IMR-90 (cell line): ENCODE measurements around the gene IYD. TPM values are rescaled to one million over a fixed set of nuclear protein-coding genes. Genes with fewer than 3 reads are reported as not detected.

Experiments
- ATAC-seq: fragments of 200-7000 bp; cut with Tn5 transposase; 2 replicates; pipeline ENCODE4 v1.9.1; 2020; ENCODE audit warnings: low read depth, mild to moderate bottlenecking, moderate library complexity
- BruUV-seq: library from RNA; stranded (reverse); fragments of 400-500 nt; replicated peaks from 2 replicates; lab custom pipeline; 2021; lab: Mats Ljungman, UMichigan
- CTCF ChIA-PET: fragments of 300-600 bp; formaldehyde crosslinking; extraction: SDS; loops from one replicate; lab custom pipeline; 2021; ENCODE audit warnings: antibody characterized with exemption; lab: Yijun Ruan, JAX
- POLR2A ChIA-PET: fragments of 300-600 bp; sonication (Branson Sonifier 250); formaldehyde crosslinking; loops from one replicate; lab custom pipeline; 2022; ENCODE audit warnings: antibody characterized with exemption; ENCODE audit not compliant: unreplicated experiment; lab: Charles Lee
- DNase-seq: peaks from one replicate; pipeline ENCODE4 v3.0.0; 2013
- H2AFZ ChIP-seq: replicated peaks from 2 replicates; pipeline ENCODE3; 2013; ENCODE audit warnings: low read length, mild to moderate bottlenecking; ENCODE audit not compliant: poor library complexity
- H2AK5ac ChIP-seq: 2 replicates; pipeline ENCODE4 v1.6.1; 2013; ENCODE audit warnings: low read depth, low read length, inconsistent platforms
- H2AK9ac ChIP-seq: replicated peaks from 2 replicates; pipeline ENCODE3; 2013; ENCODE audit warnings: mild to moderate bottlenecking, low read depth, low read length, moderate library complexity; ENCODE audit not compliant: poor library complexity
- H2BK120ac ChIP-seq: 2 replicates; pipeline ENCODE4 v1.6.1; 2013; ENCODE audit warnings: low read depth, low read length, inconsistent platforms
- H2BK15ac ChIP-seq: 3 replicates; pipeline ENCODE4 v1.6.1; 2013; ENCODE audit warnings: low read depth, low read length, inconsistent platforms
- H2BK20ac ChIP-seq: 2 replicates; pipeline ENCODE4 v1.6.1; 2013; ENCODE audit warnings: low read depth, mild to moderate bottlenecking, inconsistent platforms, low read length, moderate library complexity
- H2BK5ac ChIP-seq: 2 replicates; pipeline ENCODE4 v1.6.1; 2013; ENCODE audit warnings: mild to moderate bottlenecking, low read depth, low read length, inconsistent platforms; ENCODE audit not compliant: poor library complexity, severe bottlenecking
- H3K14ac ChIP-seq: replicated peaks from 2 replicates; pipeline ENCODE4 v1.6.1; 2013; ENCODE audit warnings: low read depth, low read length, inconsistent platforms
- H3K18ac ChIP-seq: 2 replicates; pipeline ENCODE4 v1.6.1; 2013; ENCODE audit warnings: low read depth, low read length, control low read depth
- H3K23ac ChIP-seq: 2 replicates; pipeline ENCODE4 v1.6.1; 2013; ENCODE audit warnings: low read depth, low read length, inconsistent platforms
- H3K27ac ChIP-seq: 2 replicates; pipeline ENCODE4 v1.5.1; 2013; ENCODE audit warnings: mild to moderate bottlenecking, control low read depth, low read length; ENCODE audit not compliant: insufficient read depth
- H3K27me3 ChIP-seq: 2 replicates; pipeline ENCODE4 v1.6.1; 2013; ENCODE audit warnings: low read length; ENCODE audit not compliant: control insufficient read depth, insufficient read depth
- H3K36me3 ChIP-seq: 2 replicates; pipeline ENCODE4 v1.6.1; 2013; ENCODE audit warnings: low read length, mixed read lengths; ENCODE audit not compliant: control insufficient read depth, insufficient read depth
- H3K4ac ChIP-seq: 2 replicates; pipeline ENCODE4 v1.6.1; 2013; ENCODE audit warnings: low read depth, low read length, inconsistent platforms
- H3K4me1 ChIP-seq: 2 replicates; pipeline ENCODE4 v1.6.1; 2013; ENCODE audit warnings: low read length, mixed read lengths; ENCODE audit not compliant: control insufficient read depth, insufficient read depth
- H3K4me2 ChIP-seq: 2 replicates; pipeline ENCODE4 v1.6.1; 2013; ENCODE audit warnings: low read depth, mild to moderate bottlenecking, control low read depth, low read length, moderate library complexity
- H3K4me3 ChIP-seq: 2 replicates; pipeline ENCODE4 v1.5.1; 2013; ENCODE audit warnings: low read depth, mild to moderate bottlenecking, control low read depth, low read length, moderate library complexity; ENCODE audit not compliant: insufficient read depth
- H3K56ac ChIP-seq: 2 replicates; pipeline ENCODE4 v1.6.1; 2013; ENCODE audit warnings: low read length, inconsistent platforms; ENCODE audit not compliant: insufficient read depth; ENCODE audit errors: extremely low read depth
- H3K79me1 ChIP-seq, 2 experiments: 2 replicates each; pipeline ENCODE4 v1.6.1; 2013; ENCODE audit warnings: low read length in 2 of 2, inconsistent platforms in 1 of 2, low read depth in 1 of 2
- H3K9ac ChIP-seq: 2 replicates; pipeline ENCODE4 v1.6.1; 2013; ENCODE audit warnings: low read depth, low read length, control low read depth
- H3K9me1 ChIP-seq: 2 replicates; pipeline ENCODE4 v1.6.1; 2013; ENCODE audit warnings: low read length, inconsistent platforms; ENCODE audit not compliant: insufficient read depth
- H3K9me3 ChIP-seq: 2 replicates; pipeline ENCODE4 v1.6.1; 2013; ENCODE audit warnings: low read length; ENCODE audit not compliant: control insufficient read depth, insufficient read depth
- H4K20me1 ChIP-seq: 2 replicates; pipeline ENCODE4 v1.6.1; 2013; ENCODE audit warnings: low read length, inconsistent platforms; ENCODE audit not compliant: insufficient read depth
- H4K5ac ChIP-seq: 2 replicates; pipeline ENCODE4 v1.6.1; 2013; ENCODE audit warnings: mild to moderate bottlenecking, low read depth, low read length, control low read depth
- H4K8ac ChIP-seq, 2 experiments: 2 replicates each; pipeline ENCODE4 v1.6.1; 2013; ENCODE audit warnings: low read depth in 2 of 2, low read length in 2 of 2, control low read depth in 1 of 2, inconsistent platforms in 1 of 2
- H4K91ac ChIP-seq: 2 replicates; pipeline ENCODE4 v1.6.1; 2013; ENCODE audit warnings: low read depth, low read length, inconsistent platforms; ENCODE audit not compliant: insufficient read depth
- BHLHE40 ChIP-seq: fragments of 150-350 bp; IDR thresholded peaks from 2 replicates; pipeline ENCODE4 v1.6.1; 2016; ENCODE audit warnings: mild to moderate bottlenecking, low read depth, low read length
- CEBPB ChIP-seq: IDR thresholded peaks from 2 replicates; pipeline ENCODE4 v1.6.1; 2012; ENCODE audit warnings: low read depth, low read length, improper control_type of control experiment
- CHD1 ChIP-seq: IDR thresholded peaks from 2 replicates; pipeline ENCODE4 v1.6.1; 2012; ENCODE audit warnings: low read depth, low read length, improper control_type of control experiment
- CTCF ChIP-seq: conservative IDR thresholded peaks from 2 replicates; pipeline ENCODE4 v1.5.1; 2012; ENCODE audit warnings: mild to moderate bottlenecking, low read depth, low read length, improper control_type of control experiment
- ELK1 ChIP-seq: fragments of 150-350 bp; IDR thresholded peaks from 2 replicates; pipeline ENCODE4 v1.6.1; 2016; ENCODE audit warnings: low read depth, mild to moderate bottlenecking, low read length, moderate library complexity, borderline replicate concordance
- MAZ ChIP-seq: IDR thresholded peaks from 2 replicates; pipeline ENCODE4 v1.6.1; 2012; ENCODE audit warnings: low read depth, mild to moderate bottlenecking, low read length, improper control_type of control experiment, moderate library complexity, borderline replicate concordance
- MXI1 ChIP-seq: IDR thresholded peaks from 2 replicates; pipeline ENCODE4 v1.6.1; 2012; ENCODE audit warnings: low read depth, mild to moderate bottlenecking, low read length, moderate library complexity, borderline replicate concordance
- NFE2L2 ChIP-seq: fragments of 150-350 bp; IDR thresholded peaks from 2 replicates; pipeline ENCODE4 v1.6.1; 2016; ENCODE audit warnings: low read depth, mild to moderate bottlenecking, low read length
- POLR2A ChIP-seq: IDR thresholded peaks from 2 replicates; pipeline ENCODE4 v1.6.1; 2012; ENCODE audit warnings: mild to moderate bottlenecking, low read depth, low read length
- RFX5 ChIP-seq: IDR thresholded peaks from 2 replicates; pipeline ENCODE4 v1.8.0; 2012; ENCODE audit warnings: low read depth, mild to moderate bottlenecking, low read length, moderate library complexity
- SMC3 ChIP-seq: fragments of 150-350 bp; IDR thresholded peaks from 2 replicates; pipeline ENCODE4 v1.6.1; 2016; ENCODE audit warnings: low read depth, mild to moderate bottlenecking, antibody characterized with exemption, low read length, moderate library complexity
- USF2 ChIP-seq: fragments of 150-350 bp; IDR thresholded peaks from 2 replicates; pipeline ENCODE4 v1.6.1; 2017; ENCODE audit warnings: mild to moderate bottlenecking, antibody characterized with exemption, low read length, low read depth
- WGBS, 2 experiments: methylation state at CpG; one replicate each; pipeline versions ENCODE4 v1.1.5 to v1.1.7; 2013; ENCODE audit warnings: missing lambda C conversion rate in 2 of 2; ENCODE audit not compliant: insufficient read length in 1 of 2; ENCODE audit errors: extremely low coverage in 2 of 2; 5-methylcytosine and 5-hydroxymethylcytosine counted together
- dilution Hi-C: fragments of 300-500 bp; cut with HindIII; formaldehyde crosslinking; loops from one replicate; pipeline ENCODE4 v1.14.3; 2018; ENCODE audit warnings: low sequenced_read_pairs; ENCODE audit not compliant: unreplicated experiment
- in situ Hi-C: fragments of 300-500 bp; cut with MboI; formaldehyde crosslinking; loops from 3 replicates; pipeline ENCODE4 v1.14.3; 2019; ENCODE audit warnings: low sequenced_read_pairs, inconsistent platforms, mixed read lengths
- intact Hi-C: fragments of 100-400 bp; cut with micrococcal nuclease; formaldehyde crosslinking; loops from 2 replicates; pipeline ENCODE4 v1.10.0; 2022
- polyA plus RNA-seq, 3 experiments: library from polyadenylated mRNA; depleted of rRNA; stranded (reverse); fragments of >200 nt; gene quantifications; 2 replicates each; pipeline ENCODE4 v1.2.3, GENCODE V29; 2012; ENCODE audit warnings: low replicate concordance in 1 of 3
- total RNA-seq: library from RNA; depleted of rRNA; stranded (reverse); fragments of >200 nt; gene quantifications from 2 replicates; pipeline ENCODE4 v1.2.3, GENCODE V29; 2012

IYD gene
- total and polyA plus RNA-seq, 2 of the 4 experiments (the other 2 are of a cell fraction), result not detected

GRCh38 chr6:150443621-150444020 is 74.8 kb downstream of the IYD start:
- Histone ChIP-seq H3K9me3 (no peaks in the 10 kb centered on the region), H2BK5ac (no peak overlapping the region), H3K56ac (no peak overlapping the region), H3K9me1 (no peaks in the 10 kb centered on the region), H4K8ac (no peak overlapping the region), H3K4me2 (no peak overlapping the region), H3K4me3 (no peak overlapping the region), H3K9ac (no peak overlapping the region), H2BK15ac (no peak overlapping the region), H2AK9ac (no peak overlapping the region), H2BK20ac (no peak overlapping the region), H2AK5ac (no peak overlapping the region), H3K36me3 (no peaks in the 10 kb centered on the region), H4K91ac (no peak overlapping the region), H3K14ac (no peak overlapping the region), H4K20me1 (no peaks in the 10 kb centered on the region), H4K5ac (no peak overlapping the region), H3K23ac (no peak overlapping the region), H2AFZ (no peak overlapping the region), H3K4ac (no peak overlapping the region), H3K27me3 (no peaks in the 10 kb centered on the region), H3K79me1 (no peaks in the 10 kb centered on the region), H3K4me1 (no peaks in the 10 kb centered on the region), H3K27ac (no peak overlapping the region), H3K18ac (no peak overlapping the region), H2BK120ac (no peak overlapping the region)
- dilution Hi-C loops, result no loop called here
- intact Hi-C loops, result no loop called here
- ATAC-seq (no peak), DNase-seq (no peak)
- ChIA-PET CTCF (no interaction called here), POLR2A (no interaction called here)
- in situ Hi-C loops, result no loop called here
- TF ChIP-seq ELK1, result no peak
- no peak for TF ChIP-seq CEBPB
- TF ChIP-seq NFE2L2, result no peak
- TF ChIP-seq POLR2A, result no peak
- TF ChIP-seq MXI1, result no peak
- no peak for TF ChIP-seq BHLHE40
- no peak for TF ChIP-seq RFX5
- no peak for TF ChIP-seq MAZ
- TF ChIP-seq SMC3, result no peak
- no peak for TF ChIP-seq USF2
- no peak for TF ChIP-seq CTCF
- no peak for TF ChIP-seq CHD1
- no CpG with 5 or more reads among the region's 5 CpGs for WGBS, 2 experiments
- BruUV-seq, result no TSS peak
